Stimulated activated CD8-positive, alpha-beta memory T cell treated with anti-CD3 and anti-CD28 coated beads, Interleukin-12 subunit alpha, Interleukin-12 subunit beta, amount 100 ng/mL, for 24 hours (primary cell): Measurements from ENCODE around the gene ME3.

Experiments used
- DNase-seq: peaks from one replicate; pipeline ENCODE4 v3.0.0-alpha.2; 2020; ENCODE audit errors: extremely low read depth

Gene ME3

DNA sequence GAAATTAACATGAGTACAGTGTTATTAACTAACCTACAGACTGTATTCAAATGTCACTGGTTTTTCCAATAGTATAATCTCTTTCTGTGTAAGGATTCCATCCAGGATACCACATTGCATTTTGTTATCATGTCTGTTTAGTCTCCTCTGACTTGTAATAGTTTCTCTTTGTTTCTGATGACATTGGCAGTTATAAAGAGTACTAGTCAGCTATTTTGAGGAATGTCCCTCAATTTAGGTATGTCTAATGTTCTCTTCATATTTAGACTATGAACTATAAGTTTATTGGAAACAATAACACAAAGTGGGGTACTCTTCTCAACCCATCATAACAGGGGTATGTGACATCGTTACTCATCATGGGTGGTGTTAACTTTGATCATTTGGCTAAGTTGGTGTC is 20.3 kb upstream of the ME3 start:
- DNase-seq = no peak

- no peak for DNase-seq
These were observed 19.9 kb upstream of the ME3 start for GRCh38 chr11:86692317-86692716.

GRCh38 chr11:86688398-86689179 is 16.2 kb upstream of the ME3 start:
- DNase-seq = no peak

DNA sequence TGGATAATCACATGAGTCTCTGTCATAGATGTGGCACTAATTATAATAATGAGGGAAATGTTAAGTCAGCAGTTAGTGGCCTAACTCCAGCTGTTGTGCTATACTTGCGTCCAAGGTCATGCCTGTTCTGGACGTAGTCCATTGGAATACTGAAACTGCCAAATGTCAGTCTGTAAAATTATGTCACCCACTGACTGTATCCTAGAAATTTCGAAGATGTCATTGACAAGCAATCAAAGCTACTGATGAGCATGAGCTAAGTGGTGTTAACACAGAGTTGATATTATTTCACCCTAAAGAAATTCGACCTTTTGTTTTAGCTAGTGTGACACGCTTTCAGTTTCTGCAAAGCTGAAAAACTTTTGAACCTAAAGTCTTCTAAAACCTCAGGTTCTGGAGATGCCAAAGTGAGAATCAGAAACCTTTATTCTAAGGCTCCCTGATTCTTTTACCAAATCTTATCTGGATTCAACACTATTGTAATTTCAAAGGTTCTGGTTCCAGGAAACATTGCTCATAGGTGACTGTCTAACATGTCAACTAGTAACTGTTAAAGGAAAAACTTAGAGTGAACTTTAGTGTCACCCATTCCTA is 14.9 kb upstream of the ME3 start:
- DNase-seq = no peak

- DNase-seq = no peak
These were observed 14.1 kb upstream of the ME3 start for GRCh38 chr11:86686531-86686930.

DNA sequence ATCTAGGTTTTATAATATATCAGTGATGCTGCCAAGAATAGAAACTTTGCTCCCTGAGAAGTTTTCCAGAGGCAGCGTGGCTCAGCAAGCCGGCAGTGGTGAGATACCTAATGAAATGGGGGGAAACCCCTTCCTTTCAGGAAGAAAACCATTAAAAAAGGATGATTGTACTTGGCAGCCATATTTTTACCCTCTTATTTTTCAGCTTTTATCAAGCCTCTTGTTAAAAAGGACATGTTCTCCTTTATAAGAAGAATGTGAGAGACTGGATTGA is 9.0 kb upstream of the ME3 start:
- DNase-seq = no peak

DNA sequence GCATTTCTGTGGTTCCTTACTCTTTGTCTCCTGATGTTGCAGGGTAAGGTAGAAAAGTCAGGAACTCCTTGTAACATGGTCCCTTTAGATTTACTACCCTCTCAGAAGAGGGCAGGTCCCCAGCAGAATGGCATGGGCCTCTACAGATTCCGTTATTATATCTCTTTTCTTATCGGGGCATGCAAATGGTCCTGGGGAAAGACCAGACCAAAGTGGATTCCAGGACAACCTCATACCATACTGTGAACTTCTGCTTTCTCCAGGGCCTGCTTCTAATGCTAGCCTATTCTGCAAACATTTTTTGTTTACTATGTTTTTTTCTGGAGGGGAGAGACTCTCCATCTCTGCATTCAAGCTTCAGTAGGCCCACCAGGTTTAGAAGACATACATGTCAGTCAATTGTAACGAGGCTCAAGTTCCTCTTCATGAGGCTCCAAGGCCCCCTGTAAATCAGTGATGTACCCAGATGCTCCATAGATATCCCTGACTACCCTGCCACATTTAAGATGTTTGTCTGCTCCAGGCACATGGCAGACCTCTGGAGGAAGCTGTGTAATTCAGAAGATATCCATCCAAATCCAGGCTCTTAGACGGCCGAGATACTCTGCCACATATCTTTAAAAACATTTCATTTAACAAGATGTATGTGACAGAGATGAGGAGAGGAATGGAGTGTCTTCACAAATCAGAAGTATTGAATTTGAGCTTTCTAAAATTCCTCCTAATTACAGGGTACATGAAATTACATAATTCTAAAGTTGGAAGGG is 8.5 kb upstream of the ME3 start:
- no peak for DNase-seq

GRCh38 chr11:86678823-86679222 is 6.4 kb upstream of the ME3 start:
- no peak for DNase-seq

DNA sequence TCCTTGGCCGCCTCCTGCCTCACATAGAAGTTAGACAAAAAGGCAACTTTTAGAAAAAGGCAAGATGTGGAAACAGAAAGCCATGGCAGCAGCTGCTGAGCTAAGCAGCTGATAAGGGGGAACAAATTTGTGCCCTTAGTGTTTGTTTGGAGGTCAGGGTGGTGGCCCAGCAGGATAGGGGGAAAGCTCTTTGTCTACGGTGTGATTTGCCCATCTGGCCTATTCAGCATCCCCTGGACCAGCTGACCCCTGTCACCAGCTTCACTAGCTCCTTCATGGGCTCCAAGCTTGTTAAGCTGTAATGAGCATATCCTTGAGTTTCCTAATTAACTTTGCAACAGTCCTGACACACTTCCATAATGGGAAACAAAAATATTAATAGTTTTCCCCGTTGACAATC is 5.9 kb upstream of the ME3 start:
- DNase-seq = no peak

GRCh38 chr11:86676533-86677154 is 4.2 kb upstream of the ME3 start:
- DNase-seq = no peak

DNA sequence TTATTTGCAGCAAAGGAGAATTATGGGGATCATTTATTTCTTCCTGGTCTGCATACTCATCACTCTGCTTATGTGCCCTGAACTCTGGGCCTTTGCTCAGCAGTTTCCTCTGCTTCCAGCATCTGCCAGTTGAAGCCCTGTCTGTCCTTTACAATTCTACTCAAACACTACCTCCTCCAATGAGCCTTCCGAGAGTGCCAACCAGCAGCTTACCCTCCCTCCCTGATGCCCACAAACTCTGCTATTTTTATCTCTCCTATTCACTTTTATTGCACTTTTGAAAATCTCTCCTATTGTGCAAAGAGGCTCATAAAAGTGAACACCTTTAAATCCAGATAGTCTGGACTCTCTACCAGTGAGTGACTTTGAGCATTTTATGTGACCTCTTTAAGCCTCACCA is 3.6 kb upstream of the ME3 start:
- no peak for DNase-seq

DNA sequence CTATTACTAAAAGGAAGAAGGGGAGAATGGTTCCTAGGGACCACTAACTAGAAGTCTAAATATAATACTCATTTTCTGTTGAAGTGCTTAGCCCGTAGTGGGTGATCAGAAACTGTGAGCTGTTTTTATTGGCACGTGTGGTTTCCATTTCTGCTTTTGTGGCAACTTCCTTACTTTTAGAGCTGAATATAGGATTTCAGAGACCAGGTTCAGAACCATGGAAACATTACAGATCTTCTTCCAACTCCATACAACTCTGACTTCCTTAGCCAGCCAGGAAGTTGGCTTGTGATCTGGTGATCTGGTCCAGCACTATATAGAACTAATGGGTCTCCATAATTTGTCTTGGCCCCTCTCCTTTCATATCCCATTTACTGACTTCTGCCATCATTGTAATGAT is 2.6 kb upstream of the ME3 start:
- DNase-seq = no peak

GRCh38 chr11:86673872-86674750 is 1.7 kb upstream of the ME3 start:
- no peak for DNase-seq

GRCh38 chr11:86673055-86673843 is 833 bp upstream of the ME3 start:
- DNase-seq = no peak

- DNase-seq = no peak
These were observed 847 bp downstream of the ME3 start for GRCh38 chr11:86671531-86672006.

GRCh38 chr11:86670911-86671310 is 1.5 kb downstream of the ME3 start:
- no peak for DNase-seq

DNA sequence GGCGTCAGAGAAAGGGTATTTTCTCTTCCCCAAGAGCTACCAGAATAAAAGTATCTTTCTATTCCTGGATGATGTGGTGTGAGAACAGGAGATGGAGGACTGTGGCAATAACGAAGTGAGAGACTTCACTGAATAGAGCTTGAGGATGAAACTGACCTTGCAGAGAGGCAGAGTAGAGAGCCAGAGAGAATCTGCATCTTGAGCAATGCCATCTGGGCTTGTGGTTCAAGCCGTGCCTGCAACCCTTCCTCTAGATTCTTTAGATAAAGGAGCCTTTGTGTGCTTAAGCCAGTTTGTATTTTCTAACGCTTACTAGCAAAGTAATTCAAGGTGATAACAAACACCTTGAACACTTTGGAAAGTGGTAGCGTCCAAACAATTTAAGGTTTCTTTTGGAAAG is 2.2 kb downstream of the ME3 start:
- DNase-seq = no peak

GRCh38 chr11:86669424-86669823 is 3.0 kb downstream of the ME3 start:
- DNase-seq = no peak

DNA sequence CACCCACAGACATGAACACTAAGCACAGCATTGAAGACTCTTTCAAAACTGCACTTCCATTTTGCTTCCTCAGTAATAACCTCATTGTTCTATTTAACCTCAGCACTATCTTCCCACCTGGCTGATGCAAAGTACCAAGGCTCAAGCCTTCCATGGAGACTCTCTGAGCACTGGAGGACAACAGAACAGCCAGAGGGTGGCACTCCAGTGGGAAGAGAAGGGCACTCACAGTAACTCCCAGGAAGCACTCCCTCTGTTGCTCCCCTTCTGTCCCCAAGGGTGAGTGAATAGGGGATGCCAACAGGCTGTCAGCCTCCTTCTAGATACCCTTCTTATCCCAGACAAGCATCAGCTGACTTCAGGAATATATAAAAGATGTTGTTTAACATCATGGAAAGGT is 3.5 kb downstream of the ME3 start:
- DNase-seq = no peak

DNA sequence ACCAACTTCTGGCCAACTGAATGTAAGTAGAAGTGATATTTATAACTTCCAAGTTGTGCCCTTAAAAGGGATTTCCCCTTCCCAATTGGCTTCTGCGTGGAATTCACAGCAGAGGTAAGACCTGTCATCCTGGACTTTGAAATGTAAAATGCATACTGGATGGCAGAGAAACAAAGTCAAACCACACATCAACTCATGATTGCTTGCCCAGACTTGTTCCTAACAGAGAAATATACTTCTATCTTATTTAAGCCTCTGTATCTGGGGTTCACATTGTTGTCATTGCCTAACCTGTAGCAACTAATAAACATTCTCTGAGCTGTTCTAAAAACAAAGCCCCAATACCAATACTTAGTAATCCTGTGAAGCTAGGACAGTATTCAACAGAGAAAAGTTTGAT is 6.2 kb downstream of the ME3 start:
- DNase-seq = no peak

- DNase-seq = no peak
These were observed 7.5 kb downstream of the ME3 start for GRCh38 chr11:86664930-86665329.
